Measurements from ENCODE around the gene NDUFB3.

GRCh38 chr2:201084863-201085262 is 13.1 kb downstream of the NDUFB3 start:
- no peak for TF ChIP-seq ZNF777 (tag by site-specific recombination; IDR thresholded peaks at IDR 0.05; ENCODE audit: borderline replicate concordance)
- TF ChIP-seq CTCF (tag by site-specific recombination; IDR thresholded peaks at IDR 0.05) = no peak
- no peak for TF ChIP-seq HOXA7 (CRISPR knock-in tag; IDR thresholded peaks at IDR 0.05; ENCODE audit: borderline replicate concordance)
- TF ChIP-seq ZNF302 (tag by site-specific recombination; IDR thresholded peaks at IDR 0.05; ENCODE audit: low read depth) = no peak
- no peak for TF ChIP-seq ZSCAN18 (tag by site-specific recombination; IDR thresholded peaks at IDR 0.05)
- TF ChIP-seq YY1 (tag by site-specific recombination; IDR thresholded peaks at IDR 0.05) = no peak
- TF ChIP-seq ZNF184 (tag by site-specific recombination; IDR thresholded peaks at IDR 0.05) = no peak
- no peak for TF ChIP-seq TSHZ1 (tag by site-specific recombination; IDR thresholded peaks at IDR 0.05; ENCODE audit: borderline replicate concordance)
- no peak for TF ChIP-seq REST (tag by site-specific recombination; IDR thresholded peaks at IDR 0.05)
- no peak for TF ChIP-seq ZNF121 (tag by site-specific recombination; IDR thresholded peaks at IDR 0.05)
- no peak for TF ChIP-seq EGR2 (tag by site-specific recombination; IDR thresholded peaks at IDR 0.05; ENCODE audit: low read depth)
- TF ChIP-seq BCL6B (tag by site-specific recombination; IDR thresholded peaks at IDR 0.05) = no peak

Data from HEK293 (cell line).